GM23248 (cell line): ENCODE data around the gene PFN3.

Experiments
- EZH2 ChIP-seq: fragments of 200-600 bp; sonication (generic); IDR thresholded peaks from 2 replicates; pipeline ENCODE4 v1.6.1; 2018; ENCODE audit warnings: antibody characterized with exemption, mild to moderate bottlenecking; ENCODE audit not compliant: insufficient read depth, poor library complexity, severe bottlenecking
- EZH2phosphoT487 ChIP-seq: fragments of 200-600 bp; sonication (generic); IDR thresholded peaks from 2 replicates; pipeline ENCODE4 v1.6.1; 2018; ENCODE audit warnings: antibody characterized with exemption, moderate library complexity, mild to moderate bottlenecking, low read depth; ENCODE audit not compliant: insufficient read depth

DNA sequence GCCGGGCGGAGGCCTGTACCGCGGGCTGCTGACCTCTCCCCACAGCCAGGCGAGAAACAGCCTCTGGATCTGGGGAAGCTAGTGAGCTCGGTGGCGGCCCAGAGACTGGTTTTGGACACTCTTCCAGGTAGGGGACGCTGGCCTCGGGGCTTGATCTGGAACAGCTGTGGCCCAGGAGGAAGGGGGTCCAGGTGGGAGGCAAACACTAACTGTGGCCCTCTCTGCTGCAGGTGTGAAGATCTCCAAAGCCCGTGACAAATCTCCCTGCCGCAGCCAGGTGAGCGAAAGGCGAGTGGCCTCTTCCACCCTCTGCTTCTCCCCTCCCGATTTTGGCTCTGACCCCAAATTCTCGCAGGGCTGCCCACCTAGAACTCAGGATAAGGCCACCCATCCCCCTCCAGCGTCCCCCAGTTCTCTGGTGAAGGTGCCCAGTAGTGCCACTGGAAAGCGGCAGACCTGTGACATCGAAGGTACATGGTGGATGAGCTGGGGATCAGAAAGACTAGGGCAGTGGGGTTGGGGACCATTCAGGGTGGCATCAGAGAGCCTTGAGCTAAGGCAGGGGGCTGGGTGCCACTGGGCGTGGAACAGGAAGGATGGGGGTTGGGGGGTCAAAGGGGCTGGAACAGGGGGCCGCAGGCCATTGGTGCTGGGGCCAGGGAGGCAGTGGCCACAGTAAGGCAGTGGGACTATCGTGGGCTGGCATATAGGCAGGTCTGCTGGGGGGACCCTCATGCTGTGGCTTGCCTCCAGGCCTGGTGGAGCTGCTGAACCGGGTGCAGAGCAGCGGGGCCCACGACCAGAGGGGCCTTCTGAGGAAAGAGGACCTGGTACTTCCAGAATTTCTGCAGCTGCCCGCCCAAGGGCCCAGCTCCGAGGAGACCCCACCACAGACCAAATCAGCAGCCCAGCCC is 29.1 kb downstream of the PFN3 start:
- TF ChIP-seq EZH2 (no peak), EZH2phosphoT487 (no peak)
